ENCODE measurements around the gene ADAMTS2.

DNA sequence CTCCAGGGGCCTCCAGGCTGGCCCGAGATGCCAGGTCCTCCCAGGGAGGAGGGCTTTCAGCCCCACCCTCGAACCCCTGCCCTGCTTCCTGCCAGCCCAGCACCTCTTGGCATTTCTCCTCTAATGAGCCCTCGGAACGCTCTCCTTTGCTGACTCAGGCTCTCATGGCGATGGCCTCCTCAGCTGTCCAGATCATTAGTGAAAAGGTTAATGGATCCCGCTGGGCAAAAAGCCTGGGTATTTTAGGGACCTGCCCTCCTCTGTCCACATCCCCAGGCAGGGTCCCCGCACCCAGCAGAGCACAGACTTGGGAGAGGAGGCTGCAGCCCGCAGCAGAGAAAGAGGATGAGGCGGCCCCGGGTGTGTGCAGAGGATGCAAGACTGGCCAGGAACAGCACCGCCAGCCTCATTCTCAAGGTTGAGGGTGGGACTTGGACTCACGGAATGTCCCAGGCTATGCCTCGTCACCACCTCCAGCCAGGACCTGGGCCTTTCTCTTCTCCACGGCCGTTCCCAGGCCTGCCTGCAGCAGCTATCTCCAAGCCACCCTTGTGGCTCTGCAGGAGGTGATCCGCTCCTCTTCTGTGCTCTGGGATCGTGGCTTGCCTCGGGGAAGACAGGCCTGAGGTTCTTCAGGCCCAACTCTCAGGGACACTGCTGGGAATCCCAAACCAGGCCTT, 23.0 kb upstream of the ADAMTS2 start:
- no peak for TF ChIP-seq POU2F2 (IDR thresholded peaks at IDR 0.05; ENCODE audit: low read depth, low read length)
- TF ChIP-seq POLR2A (IDR thresholded peaks at IDR 0.05; ENCODE audit: low read depth, low read length), result no peak
- TF ChIP-seq POLR2AphosphoS5 (IDR thresholded peaks at IDR 0.05; ENCODE audit: low read depth, low read length), result no peak
- no peak for TF ChIP-seq TAF1 (IDR thresholded peaks at IDR 0.05; ENCODE audit: low read depth, low read length)

All from GM12891 (cell line).